CD4-positive, alpha-beta memory T cell (primary cell): ENCODE measurements around the gene ATP6V1B1. TPM values are rescaled to one million over a fixed set of nuclear protein-coding genes. Genes with fewer than 3 reads are reported as not detected.
"Not testable (repeated sequence)": the region's sequence is repeated elsewhere in the genome, so short reads cannot be mapped to it uniquely, and the experiment has no call there.

Source experiments
- CTCF ChIA-PET: fragments of 350-600 bp; sonication (Branson Sonifier 250); formaldehyde crosslinking; loops from one replicate; lab custom pipeline; 2021; ENCODE audit warnings: inconsistent platforms; ENCODE audit not compliant: partially characterized antibody; lab: Charles Lee
- POLR2A ChIA-PET: fragments of 350-600 bp; sonication (Branson Sonifier 250); formaldehyde crosslinking; loops from one replicate; lab custom pipeline; 2021; ENCODE audit not compliant: partially characterized antibody; lab: Charles Lee
- DNase-seq, 5 donors: peaks; one replicate each; pipeline versions ENCODE4 v3.0.0 to v3.0.0-alpha.2; 2020 to 2022; ENCODE audit warnings: mixed read lengths in 1 of 5
- H3K27ac ChIP-seq: one replicate; pipeline ENCODE4 v1.7.0; 2013; ENCODE audit warnings: low read depth, low read length
- H3K27me3 ChIP-seq: 2 replicates; pipeline ENCODE4 v1.7.0; 2013; ENCODE audit warnings: mild to moderate bottlenecking, low read length, moderate library complexity; ENCODE audit not compliant: insufficient read depth
- H3K36me3 ChIP-seq: 2 replicates; pipeline ENCODE4 v1.7.0; 2013; ENCODE audit warnings: mild to moderate bottlenecking, low read length, moderate library complexity; ENCODE audit not compliant: insufficient read depth
- H3K4me1 ChIP-seq: 2 replicates; pipeline ENCODE4 v1.7.0; 2013; ENCODE audit warnings: mild to moderate bottlenecking, low read length, moderate library complexity; ENCODE audit not compliant: insufficient read depth
- H3K4me3 ChIP-seq, 2 donors: one replicate each; pipeline ENCODE4 v1.7.0; 2013; ENCODE audit warnings: low read length in 2 of 2, mild to moderate bottlenecking in 1 of 2
- H3K9me3 ChIP-seq, 2 donors: one replicate each; pipeline ENCODE4 v1.7.0; 2013; ENCODE audit warnings: low read length in 2 of 2, control low read depth in 1 of 2; ENCODE audit not compliant: control insufficient read depth in 1 of 2
- H3K27ac Mint-ChIP-seq, 7 donors: one replicate each; pipeline ENCODE4 v1.8.0; 2020 to 2021; ENCODE audit warnings: mixed read lengths in 7 of 7, mild to moderate bottlenecking in 6 of 7, inconsistent platforms in 3 of 7, moderate library complexity in 3 of 7
- H3K27me3 Mint-ChIP-seq, 2 donors: one replicate each; pipeline ENCODE4 v1.8.0; 2020 to 2021; ENCODE audit warnings: mixed read lengths in 2 of 2
- H3K36me3 Mint-ChIP-seq, 2 donors: one replicate each; pipeline ENCODE4 v1.8.0; 2020 to 2021; ENCODE audit warnings: mixed read lengths in 2 of 2, inconsistent platforms in 1 of 2, mild to moderate bottlenecking in 1 of 2
- H3K4me1 Mint-ChIP-seq, 4 donors: one replicate each; pipeline ENCODE4 v1.8.0; 2020 to 2021; ENCODE audit warnings: mixed read lengths in 4 of 4, mild to moderate bottlenecking in 1 of 4
- H3K4me3 Mint-ChIP-seq, 8 donors: one replicate each; pipeline ENCODE4 v1.8.0; 2020 to 2021; ENCODE audit warnings: mixed read lengths in 8 of 8, mild to moderate bottlenecking in 7 of 8, moderate library complexity in 6 of 8, inconsistent platforms in 3 of 8
- H3K9me3 Mint-ChIP-seq, 8 donors: one replicate each; pipeline ENCODE4 v1.8.0; 2020 to 2021; ENCODE audit warnings: mixed read lengths in 8 of 8, mild to moderate bottlenecking in 5 of 8, inconsistent platforms in 3 of 8, moderate library complexity in 1 of 8
- intact Hi-C: fragments of 100-400 bp; cut with micrococcal nuclease; formaldehyde crosslinking; loops from one replicate; pipeline ENCODE4 v1.15.1; 2023
- polyA plus RNA-seq, 2 donors: library from polyadenylated mRNA; unstranded; fragments of 300-500 nt; fragmentation: Illumina TruSeq; gene quantifications; one replicate each; pipeline ENCODE4 v1.2.3, GENCODE V29; 2021
- total RNA-seq, 2 experiments: library from RNA; stranded (reverse); gene quantifications; one replicate each; pipeline ENCODE4 v1.2.3, GENCODE V29; 2021

Gene ATP6V1B1
- total and polyA plus RNA-seq, 4 experiments from 2014 or later, result not detected

- intact Hi-C loops, result no loop called here
- DNase-seq, result no peak
- H3K9me3 Mint-ChIP-seq, result no peaks in the 10 kb centered on the region
These were observed 63.7 kb downstream of the ATP6V1B1 start for GRCh38 chr2:70999362-70999761.

GRCh38 chr2:70999931-71000330, 64.2 kb downstream of the ATP6V1B1 start:
- ChIA-PET CTCF (interaction anchor here (2.2 to 6.2 kb wide), 3 partner anchors 9 to 34 kb away, joined by 10 to 75 read pairs (median 33); no protein-coding TSS in a partner anchor), POLR2A (interaction anchor here (0.7 to 2.1 kb wide), 2 partner anchors 15 to 68 kb away, joined by 3 to 6 read pairs; no protein-coding TSS in a partner anchor)
- H3K9me3 ChIP-seq, H3K27me3 Mint-ChIP-seq, DNase-seq, H3K27ac ChIP-seq, H3K9me3 Mint-ChIP-seq, H3K36me3 ChIP-seq, H3K27me3 ChIP-seq, H3K36me3 Mint-ChIP-seq, H3K4me3 ChIP-seq: not testable (repeated sequence)
- H3K4me3 Mint-ChIP-seq, result peak overlapping the region in 1 of 8 donors; percentile 42
- H3K4me1 Mint-ChIP-seq, result peaks cover 9 to 21% (median 17%) of the 10 kb centered on the region in 4 donors
- H3K27ac Mint-ChIP-seq, result peak overlapping the region in 1 of 7 donors; percentile 21
- peaks cover 21% of the 10 kb centered on the region for H3K4me1 ChIP-seq
- intact Hi-C loops, result loop anchor here (2.0 kb wide), 1 partner anchor 15 kb away; no protein-coding TSS in a partner anchor

More at GRCh38 chr2:70999362-70999761, 63.7 kb downstream of the ATP6V1B1 start:
- Histone ChIP-seq H3K9me3 (no peaks in the 10 kb centered on the region), H3K27ac (no peak overlapping the region), H3K27me3 (no peaks in the 10 kb centered on the region), H3K4me1 (peaks cover 21% of the 10 kb centered on the region), H3K4me3 (no peak overlapping the region), H3K36me3 (no peaks in the 10 kb centered on the region)
- Mint-ChIP-seq H3K27me3 (peaks cover 0 to 2% of the 10 kb centered on the region in 2 donors), H3K4me3 (peak overlapping the region in 1 of 8 donors; percentile 9), H3K4me1 (peaks cover 9 to 21% (median 17%) of the 10 kb centered on the region in 4 donors), H3K27ac (peak overlapping the region in 2 of 7 donors; percentile 57 to 68), H3K36me3 (peaks cover 0 to 2% of the 10 kb centered on the region in 2 donors)
- ChIA-PET CTCF (interaction anchor here (3.5 to 6.2 kb wide), 3 partner anchors 14 to 34 kb away, joined by 33 to 75 read pairs (median 38); no protein-coding TSS in a partner anchor), POLR2A (no interaction called here)

- Histone ChIP-seq H3K27ac (no peak overlapping the region), H3K36me3 (no peaks in the 10 kb centered on the region), H3K27me3 (no peaks in the 10 kb centered on the region), H3K4me1 (peaks cover 15% of the 10 kb centered on the region), H3K4me3 (peak overlapping the region in 1 of 2 donors; percentile 13), H3K9me3 (no peaks in the 10 kb centered on the region)
- intact Hi-C loops, result loop anchor here (1.0 to 2.0 kb wide), 2 partner anchors 16 to 36 kb away; no protein-coding TSS in a partner anchor
- Mint-ChIP-seq H3K9me3 (no peaks in the 10 kb centered on the region), H3K36me3 (no peaks in the 10 kb centered on the region), H3K4me1 (peaks cover 4 to 13% (median 11%) of the 10 kb centered on the region in 4 donors), H3K27ac (peak overlapping the region in 5 of 7 donors; percentile 24 to 85 (median 66)), H3K27me3 (peaks cover 1 to 2% of the 10 kb centered on the region in 2 donors), H3K4me3 (peak overlapping the region; percentile 23 to 75 (median 58))
- ChIA-PET POLR2A (interaction anchor here (0.7 to 2.1 kb wide), 5 partner anchors 8 to 67 kb away, joined by 3 to 6 read pairs (median 3); partner anchors contain the start of gene NAGK), CTCF (interaction anchor here (0.6 to 6.2 kb wide), 12 partner anchors 8 to 226 kb away, joined by 3 to 75 read pairs (median 8); partner anchors contain the start of genes ANKRD53, NAGK and PAIP2B)
- peak; percentile 76 to 78 (median 76) for DNase-seq
These were observed 65.3 kb downstream of the ATP6V1B1 start for GRCh38 chr2:71000780-71001591.

GRCh38 chr2:71001592-71001927, 65.9 kb downstream of the ATP6V1B1 start:
- Histone ChIP-seq H3K4me3 (no peak overlapping the region), H3K27me3 (no peaks in the 10 kb centered on the region), H3K27ac (no peak overlapping the region), H3K4me1 (peaks cover 15% of the 10 kb centered on the region), H3K36me3 (no peaks in the 10 kb centered on the region), H3K9me3 (no peaks in the 10 kb centered on the region)
- Mint-ChIP-seq H3K27ac (peak overlapping the region in 2 of 7 donors; percentile 29 to 66), H3K36me3 (no peaks in the 10 kb centered on the region), H3K27me3 (peaks cover 1 to 2% of the 10 kb centered on the region in 2 donors), H3K4me3 (no peak overlapping the region), H3K9me3 (no peaks in the 10 kb centered on the region), H3K4me1 (peaks cover 3 to 11% (median 10%) of the 10 kb centered on the region in 4 donors)
- intact Hi-C loops, result loop anchor here (1.0 to 2.0 kb wide), 2 partner anchors 17 to 36 kb away; no protein-coding TSS in a partner anchor
- no peak for DNase-seq
- ChIA-PET POLR2A (interaction anchor here (0.9 to 2.1 kb wide), 4 partner anchors 8 to 67 kb away, joined by 3 to 6 read pairs (median 4); partner anchors contain the start of gene NAGK), CTCF (interaction anchor here (0.6 to 6.2 kb wide), 13 partner anchors 8 to 225 kb away, joined by 3 to 75 read pairs (median 7); partner anchors contain the start of genes ANKRD53, NAGK and PAIP2B)

- Histone ChIP-seq H3K36me3 (no peaks in the 10 kb centered on the region), H3K4me3 (no peak overlapping the region), H3K27ac (no peak overlapping the region), H3K27me3 (no peaks in the 10 kb centered on the region), H3K4me1 (peaks cover 15% of the 10 kb centered on the region), H3K9me3 (no peaks in the 10 kb centered on the region)
- ChIA-PET CTCF (interaction anchor here (0.7 to 6.2 kb wide), 11 partner anchors 8 to 66 kb away, joined by 3 to 75 read pairs (median 8); partner anchors contain the start of gene NAGK), POLR2A (interaction anchor here (0.9 to 2.1 kb wide), 3 partner anchors 9 to 66 kb away, joined by 3 to 6 read pairs (median 6); partner anchors contain the start of gene NAGK)
- peaks cover 3 to 11% (median 10%) of the 10 kb centered on the region in 4 donors for H3K4me1 Mint-ChIP-seq
- H3K4me3 Mint-ChIP-seq, result no peak overlapping the region
- H3K27me3 Mint-ChIP-seq, result peaks cover 1 to 2% of the 10 kb centered on the region in 2 donors
- peak overlapping the region in 1 of 7 donors; percentile 29 for H3K27ac Mint-ChIP-seq
- H3K36me3 Mint-ChIP-seq, result no peaks in the 10 kb centered on the region
- H3K9me3 Mint-ChIP-seq, result no peaks in the 10 kb centered on the region
- intact Hi-C loops, result loop anchor here (1.0 to 2.0 kb wide), 2 partner anchors 17 to 37 kb away; no protein-coding TSS in a partner anchor
- DNase-seq, result no peak
These were observed 66.4 kb downstream of the ATP6V1B1 start for GRCh38 chr2:71001981-71002570.

GRCh38 chr2:71003396-71003795, 67.7 kb downstream of the ATP6V1B1 start:
- peaks cover 15% of the 10 kb centered on the region for H3K4me1 ChIP-seq
- no peaks in the 10 kb centered on the region for H3K27me3 ChIP-seq
- no peaks in the 10 kb centered on the region for H3K36me3 Mint-ChIP-seq
- no peak overlapping the region for H3K4me3 Mint-ChIP-seq
- peak overlapping the region in 1 of 7 donors; percentile 42 for H3K27ac Mint-ChIP-seq
- ChIA-PET POLR2A (no interaction called here), CTCF (interaction anchor here (6.2 kb wide), 1 partner anchor 18 kb away, joined by 75 read pairs; no protein-coding TSS in a partner anchor)
- peaks cover 3 to 11% (median 10%) of the 10 kb centered on the region in 4 donors for H3K4me1 Mint-ChIP-seq
- no peaks in the 10 kb centered on the region for H3K9me3 ChIP-seq
- no peak overlapping the region for H3K4me3 ChIP-seq
- peaks cover 3 to 7% of the 10 kb centered on the region in 2 donors for H3K27me3 Mint-ChIP-seq
- no peak overlapping the region for H3K27ac ChIP-seq
- no peaks in the 10 kb centered on the region for H3K9me3 Mint-ChIP-seq
- H3K36me3 ChIP-seq, result no peaks in the 10 kb centered on the region
- no peak for DNase-seq
- intact Hi-C loops, result no loop called here
